K562 (cell line): ENCODE results near the gene CSMD2.

ENCODE experiments used
- CEBPB ChIP-seq: fragments of 450-650 bp; IDR thresholded peaks from 2 replicates; pipeline ENCODE4 v1.6.1; 2016; ENCODE audit warnings: missing genetic modification characterization, missing compliant biosample characterization
- CTCF ChIP-seq, 3 experiments: IDR thresholded peaks in 2 of 3; conservative IDR thresholded peaks in 1 of 3; 2 replicates each; pipeline ENCODE4 v1.5.1; 2011 to 2012; ENCODE audit warnings: low read length in 3 of 3, mild to moderate bottlenecking in 3 of 3, control low read depth in 2 of 3, improper control_type of control experiment in 1 of 3, inconsistent platforms in 1 of 3, low read depth in 1 of 3, mixed read lengths in 1 of 3, moderate library complexity in 1 of 3; ENCODE audit not compliant: insufficient read depth in 2 of 3
- DNMT1 ChIP-seq: fragments of 450-650 bp; IDR thresholded peaks from 2 replicates; pipeline ENCODE4 v1.6.1; 2016; ENCODE audit warnings: antibody characterized with exemption, mild to moderate bottlenecking
- EZH2 ChIP-seq: IDR thresholded peaks from 2 replicates; pipeline ENCODE4 v1.6.1; 2012; ENCODE audit warnings: low read depth, mild to moderate bottlenecking, inconsistent platforms, low read length, borderline replicate concordance
- NRF1 ChIP-seq, 2 experiments: fragments of 450-650 bp; IDR thresholded peaks in 1 of 2; conservative IDR thresholded peaks in 1 of 2; 2 replicates each; pipeline ENCODE4 v1.6.1; 2014; ENCODE audit warnings: mild to moderate bottlenecking in 2 of 2
- RAD21 ChIP-seq, 2 experiments: fragments of 250-450 bp in 1 of 2; fragments of 450-650 bp in 1 of 2; sonication (Bioruptor Pico) in 1 of 2; formaldehyde crosslinking in 1 of 2; IDR thresholded peaks in 1 of 2; conservative IDR thresholded peaks in 1 of 2; 2 replicates each; pipeline versions ENCODE4 v1.4.0 to v1.8.0; 2020 to 2022; ENCODE audit warnings: mild to moderate bottlenecking in 2 of 2, moderate library complexity in 1 of 2
- SRF ChIP-seq, 2 experiments: fragments of 250-450, 450-650 bp in 1 of 2; sonication (Bioruptor Pico) in 1 of 2; sonication (generic) in 1 of 2; formaldehyde crosslinking; IDR thresholded peaks; 2 replicates each; pipeline versions ENCODE4 v1.5.0 to v1.5.1; 2020 to 2022; ENCODE audit warnings: mild to moderate bottlenecking in 1 of 2, missing genetic modification reagents in 1 of 2
- THAP7 ChIP-seq: fragments of 250-450 bp; sonication (Bioruptor Pico); IDR thresholded peaks from 2 replicates; pipeline ENCODE4 v1.5.0; 2021
- ZNF830 ChIP-seq: fragments of 250-450 bp; sonication (Bioruptor Pico); IDR thresholded peaks from 2 replicates; pipeline ENCODE4 v1.5.0; 2021; ENCODE audit warnings: mild to moderate bottlenecking
- TF ChIP-seq, protein P1 (sequence below), 2 experiments: fragments of 450-650 bp; formaldehyde crosslinking in 1 of 2; IDR thresholded peaks; 2 replicates each; pipeline versions ENCODE4 v1.4.0 to v1.6.1; 2014 to 2020; ENCODE audit warnings: mild to moderate bottlenecking in 2 of 2, borderline replicate concordance in 1 of 2, low read depth in 1 of 2
- TF ChIP-seq, protein P2 (sequence below): sonication (generic); formaldehyde crosslinking; IDR thresholded peaks from 2 replicates; pipeline ENCODE4 v1.4.0; 2020; ENCODE audit warnings: mild to moderate bottlenecking, missing genetic modification reagents
- TF ChIP-seq, protein P3 (sequence below): sonication (generic); formaldehyde crosslinking; IDR thresholded peaks from 2 replicates; pipeline ENCODE4 v1.8.1; 2022; ENCODE audit warnings: missing genetic modification reagents

DNA sequence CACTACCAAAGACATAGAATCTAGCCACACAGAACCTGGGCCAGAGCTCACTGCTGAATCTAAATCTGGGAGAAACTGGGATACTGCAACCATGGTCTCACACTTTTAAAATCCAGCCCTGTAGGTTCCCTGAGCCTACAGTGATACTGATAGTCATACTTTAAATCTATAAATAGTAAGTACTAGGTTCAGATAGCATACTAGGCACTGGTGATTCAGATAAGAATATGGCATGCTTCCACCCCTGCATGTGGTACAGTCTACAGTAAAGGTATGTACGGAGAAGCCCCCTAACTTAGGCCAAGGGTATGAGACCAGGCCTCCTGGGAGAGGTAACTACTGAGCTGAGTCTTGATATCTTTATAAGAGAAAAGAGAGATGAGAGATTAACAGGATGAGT lies 494.5 kb downstream of the CSMD2 start:
- TF ChIP-seq SRF (CRISPR knock-in tag; IDR thresholded peaks at IDR 0.05): no peak
- TF ChIP-seq, protein P1, sequence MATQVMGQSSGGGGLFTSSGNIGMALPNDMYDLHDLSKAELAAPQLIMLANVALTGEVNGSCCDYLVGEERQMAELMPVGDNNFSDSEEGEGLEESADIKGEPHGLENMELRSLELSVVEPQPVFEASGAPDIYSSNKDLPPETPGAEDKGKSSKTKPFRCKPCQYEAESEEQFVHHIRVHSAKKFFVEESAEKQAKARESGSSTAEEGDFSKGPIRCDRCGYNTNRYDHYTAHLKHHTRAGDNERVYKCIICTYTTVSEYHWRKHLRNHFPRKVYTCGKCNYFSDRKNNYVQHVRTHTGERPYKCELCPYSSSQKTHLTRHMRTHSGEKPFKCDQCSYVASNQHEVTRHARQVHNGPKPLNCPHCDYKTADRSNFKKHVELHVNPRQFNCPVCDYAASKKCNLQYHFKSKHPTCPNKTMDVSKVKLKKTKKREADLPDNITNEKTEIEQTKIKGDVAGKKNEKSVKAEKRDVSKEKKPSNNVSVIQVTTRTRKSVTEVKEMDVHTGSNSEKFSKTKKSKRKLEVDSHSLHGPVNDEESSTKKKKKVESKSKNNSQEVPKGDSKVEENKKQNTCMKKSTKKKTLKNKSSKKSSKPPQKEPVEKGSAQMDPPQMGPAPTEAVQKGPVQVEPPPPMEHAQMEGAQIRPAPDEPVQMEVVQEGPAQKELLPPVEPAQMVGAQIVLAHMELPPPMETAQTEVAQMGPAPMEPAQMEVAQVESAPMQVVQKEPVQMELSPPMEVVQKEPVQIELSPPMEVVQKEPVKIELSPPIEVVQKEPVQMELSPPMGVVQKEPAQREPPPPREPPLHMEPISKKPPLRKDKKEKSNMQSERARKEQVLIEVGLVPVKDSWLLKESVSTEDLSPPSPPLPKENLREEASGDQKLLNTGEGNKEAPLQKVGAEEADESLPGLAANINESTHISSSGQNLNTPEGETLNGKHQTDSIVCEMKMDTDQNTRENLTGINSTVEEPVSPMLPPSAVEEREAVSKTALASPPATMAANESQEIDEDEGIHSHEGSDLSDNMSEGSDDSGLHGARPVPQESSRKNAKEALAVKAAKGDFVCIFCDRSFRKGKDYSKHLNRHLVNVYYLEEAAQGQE (IDR thresholded peaks at IDR 0.05; ENCODE audit: borderline replicate concordance): no peak
- TF ChIP-seq, protein P1 (CRISPR knock-in tag; IDR thresholded peaks at IDR 0.05; ENCODE audit: low read depth): no peak
- TF ChIP-seq RAD21 (CRISPR knock-in tag; conservative IDR thresholded peaks at IDR 0.05 in 1 of 2, IDR thresholded peaks at IDR 0.05 in 1 of 2): no peak
- no peak for TF ChIP-seq DNMT1
- TF ChIP-seq, protein P2, sequence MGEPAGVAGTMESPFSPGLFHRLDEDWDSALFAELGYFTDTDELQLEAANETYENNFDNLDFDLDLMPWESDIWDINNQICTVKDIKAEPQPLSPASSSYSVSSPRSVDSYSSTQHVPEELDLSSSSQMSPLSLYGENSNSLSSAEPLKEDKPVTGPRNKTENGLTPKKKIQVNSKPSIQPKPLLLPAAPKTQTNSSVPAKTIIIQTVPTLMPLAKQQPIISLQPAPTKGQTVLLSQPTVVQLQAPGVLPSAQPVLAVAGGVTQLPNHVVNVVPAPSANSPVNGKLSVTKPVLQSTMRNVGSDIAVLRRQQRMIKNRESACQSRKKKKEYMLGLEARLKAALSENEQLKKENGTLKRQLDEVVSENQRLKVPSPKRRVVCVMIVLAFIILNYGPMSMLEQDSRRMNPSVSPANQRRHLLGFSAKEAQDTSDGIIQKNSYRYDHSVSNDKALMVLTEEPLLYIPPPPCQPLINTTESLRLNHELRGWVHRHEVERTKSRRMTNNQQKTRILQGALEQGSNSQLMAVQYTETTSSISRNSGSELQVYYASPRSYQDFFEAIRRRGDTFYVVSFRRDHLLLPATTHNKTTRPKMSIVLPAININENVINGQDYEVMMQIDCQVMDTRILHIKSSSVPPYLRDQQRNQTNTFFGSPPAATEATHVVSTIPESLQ (CRISPR knock-in tag): no peak
- TF ChIP-seq, protein P3, sequence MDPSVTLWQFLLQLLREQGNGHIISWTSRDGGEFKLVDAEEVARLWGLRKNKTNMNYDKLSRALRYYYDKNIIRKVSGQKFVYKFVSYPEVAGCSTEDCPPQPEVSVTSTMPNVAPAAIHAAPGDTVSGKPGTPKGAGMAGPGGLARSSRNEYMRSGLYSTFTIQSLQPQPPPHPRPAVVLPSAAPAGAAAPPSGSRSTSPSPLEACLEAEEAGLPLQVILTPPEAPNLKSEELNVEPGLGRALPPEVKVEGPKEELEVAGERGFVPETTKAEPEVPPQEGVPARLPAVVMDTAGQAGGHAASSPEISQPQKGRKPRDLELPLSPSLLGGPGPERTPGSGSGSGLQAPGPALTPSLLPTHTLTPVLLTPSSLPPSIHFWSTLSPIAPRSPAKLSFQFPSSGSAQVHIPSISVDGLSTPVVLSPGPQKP (CRISPR knock-in tag): no peak
- no peak for TF ChIP-seq CTCF (IDR thresholded peaks at IDR 0.05 in 2 of 3, conservative IDR thresholded peaks at IDR 0.05 in 1 of 3; ENCODE audit: insufficient read depth in 2 of 3, low read depth in 1 of 3, low read length in 3 of 3)
- TF ChIP-seq EZH2: no peak
- no peak for TF ChIP-seq ZNF830 (CRISPR knock-in tag)
- TF ChIP-seq CEBPB (tag): no peak
- TF ChIP-seq NRF1 (conservative IDR thresholded peaks at IDR 0.05 in 1 of 2, IDR thresholded peaks at IDR 0.05 in 1 of 2): no peak
- TF ChIP-seq THAP7 (CRISPR knock-in tag): no peak
